ENCODE data around the gene SETD1A.

SETD1A gene

DNA sequence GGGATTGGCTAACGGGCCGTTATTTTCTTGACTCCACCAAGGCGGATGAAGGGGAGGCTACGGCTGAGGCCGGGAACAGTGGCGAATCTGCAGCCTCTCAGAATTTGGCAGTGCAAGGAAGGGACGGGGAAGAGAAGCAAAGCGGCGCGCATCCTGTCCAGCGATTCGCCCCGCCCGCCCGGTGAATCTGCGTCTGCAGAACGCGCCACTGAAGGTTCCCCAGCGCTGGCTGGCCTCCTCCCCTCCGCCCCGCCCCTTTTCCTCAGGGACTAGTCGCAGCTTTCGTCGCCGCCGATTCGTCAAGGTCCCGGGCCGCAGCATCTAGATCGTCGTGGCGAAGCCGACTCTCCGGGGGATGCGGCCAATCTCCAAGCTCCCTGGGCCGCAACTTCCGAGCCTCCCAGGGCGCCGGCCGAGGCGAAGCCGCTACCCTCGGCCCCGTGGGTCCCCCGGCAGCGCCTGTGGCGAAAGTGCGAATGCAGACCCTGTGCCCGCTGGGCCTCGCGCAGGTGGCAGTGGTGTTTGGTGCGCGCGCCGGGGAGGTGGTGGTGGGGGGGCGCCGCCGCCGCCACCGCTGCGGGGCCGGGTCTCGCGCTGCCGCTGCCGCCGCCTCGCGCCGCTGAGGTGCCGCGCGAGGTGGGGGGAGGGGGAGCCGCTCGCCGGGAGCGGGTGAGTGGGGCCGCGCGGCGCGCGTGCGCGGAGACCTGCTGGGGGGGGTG lies at the start of gene SETD1A:
SETD1A (plus strand) TSS at position 299 of the 719 bp plus-strand sequence. CDS start 978 bp downstream, outside the sequence.
- Mint-ChIP-seq H3K4me3 (peak within 1 kb of the TSS; percentile 95), H3K27ac (peak within 1 kb of the TSS; percentile 99), H3K9me3 (ENCODE audit: low read depth) (no peaks in the 10 kb centered on the region), H3K4me1 (ENCODE audit: low read depth) (peaks cover 20% of the 10 kb centered on the region), H3K36me3 (peaks cover 3% of the 10 kb centered on the region), H3K27me3 (no peaks in the 10 kb centered on the region)

DNA sequence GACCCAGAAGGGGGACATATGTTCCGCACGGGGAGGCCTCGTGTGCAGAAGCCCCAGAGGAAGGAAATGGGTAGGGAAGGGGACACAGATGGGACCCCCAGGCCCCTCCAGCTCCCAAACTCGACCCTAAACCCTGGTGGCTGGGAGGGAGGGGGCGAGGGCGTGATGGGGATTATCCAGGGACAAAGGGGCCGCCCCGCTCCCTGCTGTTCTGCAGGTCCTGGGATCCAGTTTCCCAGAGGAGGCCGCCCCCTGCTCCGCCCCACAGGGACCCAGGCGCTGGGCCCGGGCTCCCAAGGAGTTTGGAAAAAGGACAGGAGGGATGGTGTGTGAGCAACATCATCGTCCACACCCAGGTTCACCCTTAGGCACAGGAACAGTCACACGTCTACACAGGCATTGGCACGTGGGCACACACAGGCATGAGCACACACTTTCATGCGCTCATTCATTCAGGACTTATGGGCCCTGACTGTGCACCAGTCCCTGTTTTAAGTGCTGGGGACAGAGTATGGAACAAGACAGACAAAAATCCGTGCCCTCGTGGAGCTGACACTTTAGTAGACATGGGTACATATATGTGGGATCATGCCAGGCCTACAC lies 47.0 kb upstream of the SETD1A start:
- no peaks in the 10 kb centered on the region for H3K27me3 Mint-ChIP-seq
- H3K36me3 Mint-ChIP-seq = no peaks in the 10 kb centered on the region
- H3K27ac Mint-ChIP-seq = no peak overlapping the region
- peaks cover 11% of the 10 kb centered on the region for H3K4me1 Mint-ChIP-seq (ENCODE audit: low read depth)
- H3K9me3 Mint-ChIP-seq (ENCODE audit: low read depth) = no peaks in the 10 kb centered on the region
- H3K4me3 Mint-ChIP-seq = no peak overlapping the region

DNA sequence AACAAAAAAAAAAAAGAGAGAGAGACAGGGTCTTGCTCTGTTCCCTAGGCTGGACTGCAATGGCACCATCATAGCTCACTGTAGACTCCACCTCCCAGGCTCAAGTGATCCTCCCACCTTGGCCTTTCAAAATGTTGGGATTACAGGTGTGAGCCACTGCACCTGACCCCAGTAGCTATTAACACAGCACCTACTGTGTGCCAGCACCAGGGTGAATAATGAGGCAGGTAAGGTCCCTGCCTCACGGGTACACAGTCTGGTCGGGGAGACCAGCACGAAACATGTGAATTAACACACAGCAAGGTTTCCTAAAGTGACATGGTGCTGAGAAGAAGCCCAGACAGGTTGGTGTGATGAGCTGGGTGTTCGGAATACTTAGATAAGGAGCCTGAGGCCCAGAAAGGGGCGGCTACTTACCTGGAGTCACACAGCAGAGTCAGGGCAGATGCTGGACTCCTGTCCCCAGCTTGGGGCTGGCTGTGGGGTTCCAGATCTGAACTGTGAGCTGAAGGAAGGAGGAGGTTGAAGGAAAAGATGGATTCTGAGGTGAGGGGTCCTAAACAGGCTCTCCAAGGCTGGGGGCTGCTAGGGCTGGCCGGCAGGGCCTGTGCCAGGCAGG lies 44.7 kb upstream of the SETD1A start:
- Mint-ChIP-seq H3K4me1 (ENCODE audit: low read depth) (peaks cover 4% of the 10 kb centered on the region), H3K27me3 (no peaks in the 10 kb centered on the region), H3K36me3 (no peaks in the 10 kb centered on the region), H3K9me3 (ENCODE audit: low read depth) (no peaks in the 10 kb centered on the region), H3K4me3 (no peak overlapping the region), H3K27ac (no peak overlapping the region)

DNA sequence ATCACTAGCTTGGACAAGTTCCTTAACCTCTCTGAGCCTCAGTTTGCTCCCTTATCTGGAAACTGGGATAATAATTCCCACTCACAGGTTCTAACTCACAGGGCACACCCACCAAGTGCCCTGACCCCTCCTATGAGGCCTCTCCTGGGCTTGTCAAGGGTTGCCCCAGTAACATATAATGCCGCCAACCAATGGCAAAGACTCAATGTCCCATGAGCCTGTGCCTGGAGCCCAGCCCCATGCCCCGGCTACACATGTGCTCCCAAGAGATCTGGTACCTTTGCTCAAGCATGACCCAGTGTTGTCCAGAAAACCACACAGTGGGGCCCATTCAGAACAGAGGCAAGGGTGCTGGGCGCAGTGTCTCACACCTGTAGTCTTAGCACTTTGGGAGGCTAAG lies 42.7 kb upstream of the SETD1A start:
- no peak overlapping the region for H3K27ac Mint-ChIP-seq
- H3K4me1 Mint-ChIP-seq (ENCODE audit: low read depth) = no peaks in the 10 kb centered on the region
- no peaks in the 10 kb centered on the region for H3K27me3 Mint-ChIP-seq
- H3K9me3 Mint-ChIP-seq (ENCODE audit: low read depth) = no peaks in the 10 kb centered on the region
- no peaks in the 10 kb centered on the region for H3K36me3 Mint-ChIP-seq
- no peak overlapping the region for H3K4me3 Mint-ChIP-seq

DNA sequence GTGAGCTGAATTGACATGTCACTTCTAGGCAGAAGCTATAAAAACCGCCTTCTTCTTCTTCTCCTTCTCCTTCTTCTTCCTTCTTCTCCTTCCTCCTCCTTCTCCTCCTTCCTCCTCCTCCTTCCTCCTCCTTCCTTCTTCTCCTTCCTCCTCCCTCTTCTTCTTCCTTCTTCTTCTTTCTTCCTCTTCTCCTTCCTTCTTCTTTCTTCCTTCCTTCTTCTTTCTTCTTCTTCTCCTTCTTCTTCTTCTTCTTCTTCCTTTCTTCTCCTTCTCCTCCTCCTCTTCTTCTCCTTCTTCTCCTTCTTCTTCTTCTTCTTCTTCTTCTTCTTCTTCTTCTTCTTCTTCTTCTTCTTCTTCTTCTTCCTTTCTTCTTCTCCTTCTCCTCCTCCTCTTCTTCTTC lies 38.9 kb upstream of the SETD1A start:
- peaks cover 2% of the 10 kb centered on the region for H3K4me1 Mint-ChIP-seq (ENCODE audit: low read depth)
- H3K36me3 Mint-ChIP-seq = no peaks in the 10 kb centered on the region
- no peaks in the 10 kb centered on the region for H3K9me3 Mint-ChIP-seq (ENCODE audit: low read depth)
- no peak overlapping the region for H3K4me3 Mint-ChIP-seq
- no peaks in the 10 kb centered on the region for H3K27me3 Mint-ChIP-seq
- H3K27ac Mint-ChIP-seq = no peak overlapping the region

DNA sequence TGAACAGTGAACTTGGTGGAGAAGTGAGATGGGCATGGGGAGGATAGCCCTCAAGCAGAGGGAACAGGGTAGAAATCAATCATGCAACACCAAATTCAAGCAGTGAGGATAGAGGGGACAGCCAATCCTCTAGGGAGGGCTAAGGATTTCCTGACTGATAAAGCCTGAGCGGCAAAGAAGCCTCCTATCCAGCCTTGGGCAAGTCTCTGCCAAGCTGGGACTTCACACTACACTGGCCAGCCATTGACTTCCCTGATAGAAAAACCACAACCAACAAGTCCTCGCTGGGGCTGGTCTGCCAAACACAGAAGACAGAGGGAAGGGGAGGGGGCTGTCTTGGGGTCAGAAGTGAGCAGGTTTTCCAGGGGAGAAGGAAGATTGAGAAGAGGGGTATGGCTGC lies 36.7 kb upstream of the SETD1A start:
- no peaks in the 10 kb centered on the region for H3K36me3 Mint-ChIP-seq
- H3K27me3 Mint-ChIP-seq = no peaks in the 10 kb centered on the region
- peak overlapping the region; percentile 99 for H3K4me3 Mint-ChIP-seq
- H3K27ac Mint-ChIP-seq = no peak overlapping the region
- H3K9me3 Mint-ChIP-seq (ENCODE audit: low read depth) = no peaks in the 10 kb centered on the region
- H3K4me1 Mint-ChIP-seq (ENCODE audit: low read depth) = peaks cover 5% of the 10 kb centered on the region

DNA sequence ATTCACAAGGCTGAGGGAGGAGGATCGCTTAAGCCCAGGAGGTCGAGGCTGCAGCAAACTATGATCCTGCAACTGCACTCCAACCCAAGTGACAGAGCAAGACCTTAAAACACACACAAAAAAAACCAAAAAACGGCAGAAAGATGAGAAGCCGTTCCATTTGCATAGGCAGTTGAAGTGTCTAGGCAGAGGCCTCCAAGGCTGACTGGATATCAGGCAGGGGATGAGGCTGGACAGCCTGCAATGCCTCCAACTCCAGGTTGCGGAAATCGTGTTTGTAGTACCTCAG lies 36.2 kb upstream of the SETD1A start:
- H3K4me3 Mint-ChIP-seq = peak overlapping the region; percentile 99
- H3K9me3 Mint-ChIP-seq (ENCODE audit: low read depth) = no peaks in the 10 kb centered on the region
- no peak overlapping the region for H3K27ac Mint-ChIP-seq
- H3K4me1 Mint-ChIP-seq (ENCODE audit: low read depth) = peaks cover 5% of the 10 kb centered on the region
- H3K27me3 Mint-ChIP-seq = no peaks in the 10 kb centered on the region
- no peaks in the 10 kb centered on the region for H3K36me3 Mint-ChIP-seq

DNA sequence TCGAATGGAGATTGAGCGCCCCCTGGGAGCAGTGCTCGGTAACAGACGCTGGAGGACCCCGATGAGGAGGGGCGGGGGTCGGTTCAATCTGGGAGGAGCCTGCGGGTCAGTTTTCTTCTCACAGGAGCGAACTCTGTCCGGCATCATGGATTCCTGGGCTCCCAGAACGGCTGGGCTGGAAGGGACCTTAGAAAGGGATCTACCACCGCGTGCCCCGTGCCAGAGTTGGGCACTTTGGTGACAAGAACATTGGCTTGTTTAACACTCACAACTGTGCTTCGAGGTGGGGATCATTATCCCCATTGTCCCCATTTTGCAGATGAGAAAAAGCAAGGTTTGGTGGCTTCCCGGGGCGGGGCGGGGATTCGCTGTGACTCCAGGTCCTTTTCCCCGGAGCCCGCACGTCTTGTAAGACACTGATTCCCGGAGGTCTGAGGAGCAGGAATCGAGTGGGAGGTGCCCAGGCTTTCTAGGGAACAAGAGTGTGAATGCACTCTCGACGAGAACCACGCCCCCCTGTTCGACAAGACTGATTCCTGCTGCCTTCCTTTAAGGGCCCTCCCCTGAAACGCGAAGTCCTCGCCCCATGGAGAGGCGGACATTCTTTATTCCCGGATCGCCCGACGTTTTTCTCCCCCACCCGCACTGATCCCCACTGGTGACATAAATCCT lies 35.7 kb upstream of the SETD1A start:
- Mint-ChIP-seq H3K27me3 (no peaks in the 10 kb centered on the region), H3K27ac (peak overlapping the region; percentile 100), H3K4me3 (peak overlapping the region; percentile 99), H3K9me3 (ENCODE audit: low read depth) (no peaks in the 10 kb centered on the region), H3K4me1 (ENCODE audit: low read depth) (peaks cover 5% of the 10 kb centered on the region), H3K36me3 (no peaks in the 10 kb centered on the region)

DNA sequence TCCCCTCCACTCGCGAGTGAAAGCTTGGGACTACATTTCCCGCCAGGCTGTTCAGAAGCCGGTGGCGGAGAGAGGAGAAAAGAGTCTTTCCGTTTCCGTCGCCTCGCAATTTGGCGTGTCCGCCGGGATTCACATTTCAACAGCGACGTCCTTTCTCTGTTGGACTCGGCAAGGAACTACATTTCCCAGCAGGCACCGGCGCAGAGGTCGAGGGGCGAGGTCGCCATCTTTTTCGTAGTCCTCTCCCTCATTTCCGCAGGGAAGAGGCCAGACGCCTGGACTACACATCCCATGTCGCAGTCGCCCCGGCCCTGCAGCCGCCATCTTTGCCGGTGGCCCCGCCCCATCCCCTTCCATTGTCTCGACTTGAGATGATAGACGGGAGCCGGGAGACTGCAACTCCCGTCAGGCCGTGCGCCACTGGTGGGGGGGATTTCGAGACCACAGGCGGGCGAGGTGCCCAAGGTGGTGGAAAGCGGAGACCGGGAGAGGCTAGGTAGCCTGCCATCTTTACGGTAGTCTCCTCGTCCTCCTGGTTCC lies 35.1 kb upstream of the SETD1A start:
- H3K9me3 Mint-ChIP-seq (ENCODE audit: low read depth) = no peaks in the 10 kb centered on the region
- no peaks in the 10 kb centered on the region for H3K36me3 Mint-ChIP-seq
- H3K4me3 Mint-ChIP-seq = peak overlapping the region; percentile 99
- peak overlapping the region; percentile 100 for H3K27ac Mint-ChIP-seq
- H3K4me1 Mint-ChIP-seq (ENCODE audit: low read depth) = peaks cover 7% of the 10 kb centered on the region
- no peaks in the 10 kb centered on the region for H3K27me3 Mint-ChIP-seq

DNA sequence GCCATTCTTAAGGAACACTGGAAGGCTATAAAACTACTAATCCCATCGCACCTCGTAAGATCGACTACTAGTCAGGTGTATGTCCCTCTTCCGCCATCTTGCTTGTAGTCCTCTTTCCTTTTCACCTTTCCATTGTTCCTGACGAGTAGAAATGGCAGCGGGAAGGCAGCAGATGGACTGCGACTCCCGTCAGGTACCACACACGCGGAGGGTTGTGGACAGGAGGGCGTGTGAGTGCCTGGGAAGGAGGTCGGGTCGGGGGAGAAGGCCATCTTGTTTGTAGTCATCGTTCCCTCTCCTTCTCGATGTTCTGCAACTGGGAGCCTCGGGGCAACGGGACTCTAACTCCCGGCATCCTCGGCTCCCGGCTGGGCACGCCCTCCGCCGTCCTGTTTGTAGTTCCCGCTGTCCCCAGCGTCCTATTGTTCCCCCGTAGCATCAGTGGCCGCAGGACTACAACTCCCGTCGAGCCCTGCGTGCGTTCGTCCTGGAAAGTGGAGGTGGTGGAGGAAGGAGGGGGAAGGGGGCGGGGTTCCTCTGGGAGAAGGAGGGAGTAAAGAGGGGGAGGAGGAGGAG lies 34.5 kb upstream of the SETD1A start:
- Mint-ChIP-seq H3K27me3 (no peaks in the 10 kb centered on the region), H3K36me3 (no peaks in the 10 kb centered on the region), H3K27ac (peak overlapping the region; percentile 100), H3K4me1 (ENCODE audit: low read depth) (peaks cover 7% of the 10 kb centered on the region), H3K4me3 (peak overlapping the region; percentile 99), H3K9me3 (ENCODE audit: low read depth) (no peaks in the 10 kb centered on the region)

DNA sequence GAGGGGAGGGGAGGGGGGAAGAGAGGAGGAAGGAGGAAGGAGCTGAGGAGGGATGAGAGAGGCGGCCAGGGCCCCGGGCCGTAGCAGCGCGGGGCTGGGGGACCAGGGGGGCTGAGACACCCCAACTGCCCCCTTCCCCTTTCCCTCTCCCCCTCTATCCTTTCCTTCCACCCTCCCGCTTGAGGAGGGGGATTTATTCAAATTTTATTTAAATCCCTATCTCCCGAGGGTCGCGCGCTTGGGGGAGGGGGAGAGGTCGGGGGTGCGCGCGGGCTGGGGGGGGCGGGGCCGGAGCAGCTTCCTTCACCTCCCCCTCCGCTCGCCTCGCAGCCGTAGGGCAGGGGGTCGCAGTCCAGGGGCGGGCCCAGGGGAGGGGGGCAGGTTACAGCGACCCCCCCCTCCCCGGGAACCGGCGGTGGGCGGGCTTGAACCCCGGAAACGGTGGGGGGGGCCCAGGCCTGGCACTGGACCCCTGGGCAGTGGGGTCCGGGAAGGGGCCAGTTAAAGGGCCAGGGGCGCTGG lies 33.9 kb upstream of the SETD1A start, which contains the start of gene FBXL19:
FBXL19 (plus strand) TSS at position 19 of the 522 bp plus-strand sequence. CDS start 2,183 bp downstream, outside the sequence.
- Mint-ChIP-seq H3K4me3 (peak within 1 kb of the TSS; percentile 99), H3K27me3 (no peaks in the 10 kb centered on the region), H3K36me3 (no peaks in the 10 kb centered on the region), H3K27ac (peak within 1 kb of the TSS; percentile 100), H3K4me1 (ENCODE audit: low read depth) (peaks cover 7% of the 10 kb centered on the region), H3K9me3 (ENCODE audit: low read depth) (no peaks in the 10 kb centered on the region)

DNA sequence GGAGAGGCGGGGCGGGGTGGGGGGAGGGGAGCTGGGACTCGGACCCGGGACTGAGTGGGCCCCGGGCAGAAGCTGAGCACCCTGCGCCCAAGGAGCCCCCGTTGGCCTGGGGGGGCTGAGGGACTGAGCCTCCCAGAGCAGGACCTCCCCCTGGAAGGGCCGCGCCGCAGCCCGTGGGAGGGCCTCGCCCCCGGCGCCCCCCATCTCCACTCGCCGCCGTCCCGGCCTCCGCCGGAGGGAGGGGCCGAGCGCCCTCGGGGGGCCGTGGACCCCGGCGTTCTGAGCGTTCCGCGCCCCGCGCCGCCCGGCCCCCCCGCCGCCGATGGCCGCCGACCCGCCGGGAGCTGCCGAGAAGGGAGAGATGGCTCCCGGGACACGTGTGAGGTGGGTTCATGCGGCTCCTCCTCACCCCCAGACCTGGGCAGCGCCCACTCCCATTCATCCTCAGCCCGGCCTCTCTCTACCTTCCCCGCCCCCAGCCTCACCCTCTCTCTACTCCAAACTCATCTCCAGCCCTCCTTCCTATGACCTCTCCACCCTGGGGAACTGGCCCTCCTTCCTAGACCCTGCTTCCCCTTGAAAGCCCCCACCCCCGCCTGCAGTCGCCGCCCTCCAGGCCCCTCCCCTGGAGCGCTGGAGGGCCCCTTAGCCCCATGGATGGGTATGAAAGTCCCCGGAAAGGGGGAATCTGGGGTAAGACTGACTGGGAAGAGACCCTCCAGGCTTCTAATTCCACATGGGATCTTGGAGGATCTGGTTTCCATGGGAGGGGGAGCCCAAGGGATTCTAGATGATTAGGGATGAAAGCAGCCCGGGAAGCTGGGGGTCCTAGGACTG lies 33.3 kb upstream of the SETD1A start:
- no peaks in the 10 kb centered on the region for H3K36me3 Mint-ChIP-seq
- H3K9me3 Mint-ChIP-seq (ENCODE audit: low read depth) = no peaks in the 10 kb centered on the region
- H3K27me3 Mint-ChIP-seq = no peaks in the 10 kb centered on the region
- peak overlapping the region; percentile 46 for H3K27ac Mint-ChIP-seq
- H3K4me3 Mint-ChIP-seq = peak overlapping the region; percentile 79
- H3K4me1 Mint-ChIP-seq (ENCODE audit: low read depth) = peaks cover 7% of the 10 kb centered on the region

DNA sequence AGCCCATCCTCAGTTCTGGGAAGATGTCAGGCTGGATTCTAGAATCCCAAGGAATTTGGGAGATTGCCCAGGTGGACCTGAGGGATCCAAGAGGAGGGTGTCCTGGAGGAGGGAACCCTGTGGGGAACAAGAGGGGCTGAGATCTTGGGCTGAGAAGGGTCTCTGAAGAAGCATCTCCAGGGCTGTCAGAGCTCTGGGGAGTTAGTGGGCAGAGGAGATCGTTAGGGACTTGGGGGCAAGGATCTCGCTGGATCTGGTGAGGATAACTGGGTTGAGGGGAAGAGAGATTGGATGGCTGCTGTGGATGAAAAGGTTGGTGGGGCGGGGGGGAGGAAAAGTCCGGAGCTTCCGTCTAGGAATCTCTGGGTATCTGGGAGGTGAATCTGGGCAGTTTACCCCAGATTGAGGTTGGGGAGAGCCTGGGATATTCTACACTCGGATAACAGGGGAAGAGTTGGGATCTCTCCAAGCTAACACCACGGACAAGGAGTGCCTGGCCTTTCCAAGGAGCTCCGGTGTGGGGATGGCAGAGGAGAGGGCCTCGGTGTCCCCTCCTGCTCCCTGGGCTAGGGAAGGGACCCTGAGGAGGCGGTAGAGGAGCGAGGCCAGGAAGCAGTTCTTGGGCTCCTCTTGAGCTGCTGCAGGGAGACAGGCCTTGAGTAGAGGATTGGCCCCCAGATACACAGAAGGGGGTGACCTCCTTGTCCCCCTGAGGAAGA lies 32.5 kb upstream of the SETD1A start:
- H3K36me3 Mint-ChIP-seq = no peaks in the 10 kb centered on the region
- H3K27me3 Mint-ChIP-seq = no peaks in the 10 kb centered on the region
- H3K9me3 Mint-ChIP-seq (ENCODE audit: low read depth) = no peaks in the 10 kb centered on the region
- H3K27ac Mint-ChIP-seq = no peak overlapping the region
- peak overlapping the region; percentile 79 for H3K4me3 Mint-ChIP-seq
- H3K4me1 Mint-ChIP-seq (ENCODE audit: low read depth) = peaks cover 7% of the 10 kb centered on the region

All from activated naive CD8-positive, alpha-beta T cell (primary cell).